CD4-positive, alpha-beta memory T cell (primary cell): ENCODE results near the gene FKBP9. TPM values are rescaled to one million over a fixed set of nuclear protein-coding genes. Genes with fewer than 3 reads are reported as not detected.
A peak's percentile ranks its signal among the peaks of the same experiment; 100 is the strongest.
"Not testable (repeated sequence)": the region's sequence is repeated elsewhere in the genome, so short reads cannot be mapped to it uniquely, and the experiment has no call there.

Source experiments
- CTCF ChIA-PET: fragments of 350-600 bp; sonication (Branson Sonifier 250); formaldehyde crosslinking; loops from one replicate; lab custom pipeline; 2021; ENCODE audit warnings: inconsistent platforms; ENCODE audit not compliant: partially characterized antibody; lab: Charles Lee
- POLR2A ChIA-PET: fragments of 350-600 bp; sonication (Branson Sonifier 250); formaldehyde crosslinking; loops from one replicate; lab custom pipeline; 2021; ENCODE audit not compliant: partially characterized antibody; lab: Charles Lee
- DNase-seq, 5 donors: peaks; one replicate each; pipeline versions ENCODE4 v3.0.0 to v3.0.0-alpha.2; 2020 to 2022; ENCODE audit warnings: mixed read lengths in 1 of 5
- H3K27ac ChIP-seq: one replicate; pipeline ENCODE4 v1.7.0; 2013; ENCODE audit warnings: low read depth, low read length
- H3K27me3 ChIP-seq: 2 replicates; pipeline ENCODE4 v1.7.0; 2013; ENCODE audit warnings: mild to moderate bottlenecking, low read length, moderate library complexity; ENCODE audit not compliant: insufficient read depth
- H3K36me3 ChIP-seq: 2 replicates; pipeline ENCODE4 v1.7.0; 2013; ENCODE audit warnings: mild to moderate bottlenecking, low read length, moderate library complexity; ENCODE audit not compliant: insufficient read depth
- H3K4me1 ChIP-seq: 2 replicates; pipeline ENCODE4 v1.7.0; 2013; ENCODE audit warnings: mild to moderate bottlenecking, low read length, moderate library complexity; ENCODE audit not compliant: insufficient read depth
- H3K4me3 ChIP-seq, 2 donors: one replicate each; pipeline ENCODE4 v1.7.0; 2013; ENCODE audit warnings: low read length in 2 of 2, mild to moderate bottlenecking in 1 of 2
- H3K9me3 ChIP-seq, 2 donors: one replicate each; pipeline ENCODE4 v1.7.0; 2013; ENCODE audit warnings: low read length in 2 of 2, control low read depth in 1 of 2; ENCODE audit not compliant: control insufficient read depth in 1 of 2
- H3K27ac Mint-ChIP-seq, 7 donors: one replicate each; pipeline ENCODE4 v1.8.0; 2020 to 2021; ENCODE audit warnings: mixed read lengths in 7 of 7, mild to moderate bottlenecking in 6 of 7, inconsistent platforms in 3 of 7, moderate library complexity in 3 of 7
- H3K27me3 Mint-ChIP-seq, 2 donors: one replicate each; pipeline ENCODE4 v1.8.0; 2020 to 2021; ENCODE audit warnings: mixed read lengths in 2 of 2
- H3K36me3 Mint-ChIP-seq, 2 donors: one replicate each; pipeline ENCODE4 v1.8.0; 2020 to 2021; ENCODE audit warnings: mixed read lengths in 2 of 2, inconsistent platforms in 1 of 2, mild to moderate bottlenecking in 1 of 2
- H3K4me1 Mint-ChIP-seq, 4 donors: one replicate each; pipeline ENCODE4 v1.8.0; 2020 to 2021; ENCODE audit warnings: mixed read lengths in 4 of 4, mild to moderate bottlenecking in 1 of 4
- H3K4me3 Mint-ChIP-seq, 8 donors: one replicate each; pipeline ENCODE4 v1.8.0; 2020 to 2021; ENCODE audit warnings: mixed read lengths in 8 of 8, mild to moderate bottlenecking in 7 of 8, moderate library complexity in 6 of 8, inconsistent platforms in 3 of 8
- H3K9me3 Mint-ChIP-seq, 8 donors: one replicate each; pipeline ENCODE4 v1.8.0; 2020 to 2021; ENCODE audit warnings: mixed read lengths in 8 of 8, mild to moderate bottlenecking in 5 of 8, inconsistent platforms in 3 of 8, moderate library complexity in 1 of 8
- intact Hi-C: fragments of 100-400 bp; cut with micrococcal nuclease; formaldehyde crosslinking; loops from one replicate; pipeline ENCODE4 v1.15.1; 2023
- polyA plus RNA-seq, 2 donors: library from polyadenylated mRNA; unstranded; fragments of 300-500 nt; fragmentation: Illumina TruSeq; gene quantifications; one replicate each; pipeline ENCODE4 v1.2.3, GENCODE V29; 2021
- total RNA-seq, 2 experiments: library from RNA; stranded (reverse); gene quantifications; one replicate each; pipeline ENCODE4 v1.2.3, GENCODE V29; 2021

The FKBP9 gene
- total and polyA plus RNA-seq, 4 experiments from 2014 or later: 0.32 to 0.35 TPM; not detected in 2

DNA sequence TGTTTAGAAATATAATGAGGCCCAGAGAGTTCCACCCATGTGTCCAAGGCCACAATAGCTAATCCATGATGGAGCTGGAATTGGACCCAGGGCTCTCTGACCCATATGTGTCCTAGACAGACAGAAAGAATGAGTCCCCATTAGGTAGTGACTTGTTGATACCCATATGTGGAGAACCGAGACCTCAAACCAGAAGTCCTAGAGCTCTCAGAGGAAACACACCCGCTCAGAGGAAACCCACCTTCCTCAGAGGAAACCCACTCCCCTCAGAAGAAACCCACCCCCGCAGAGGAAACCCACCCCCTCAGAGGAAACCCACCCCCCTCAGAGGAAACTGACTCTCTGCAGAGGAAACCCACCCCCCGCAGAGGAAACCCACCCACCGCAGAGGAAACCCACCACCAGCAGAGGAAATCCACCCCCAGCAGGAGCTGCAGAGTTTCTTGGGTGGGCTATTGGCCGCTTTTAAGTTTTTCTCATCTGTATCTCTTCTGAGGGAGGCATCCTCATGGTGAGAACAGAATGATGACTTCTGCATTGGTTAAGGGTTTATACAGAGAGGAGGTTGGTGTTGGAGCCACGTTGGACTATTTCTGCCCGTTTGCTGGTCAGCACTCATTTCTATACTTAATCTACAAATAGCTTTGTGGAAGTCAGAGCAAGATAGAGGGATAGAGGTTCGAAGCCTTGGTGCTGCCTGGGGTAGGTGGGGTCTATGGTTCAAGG is 34.9 kb downstream of the FKBP9 start:
- H3K27ac Mint-ChIP-seq: peak overlapping the region in 3 of 7 donors; percentile 3 to 54 (median 7)
- H3K4me3 ChIP-seq, H3K27me3 ChIP-seq, POLR2A ChIA-PET, H3K36me3 Mint-ChIP-seq, DNase-seq, H3K27ac ChIP-seq, H3K9me3 Mint-ChIP-seq, H3K36me3 ChIP-seq, H3K9me3 ChIP-seq, H3K4me1 ChIP-seq, CTCF ChIA-PET, H3K27me3 Mint-ChIP-seq, intact Hi-C loops: not testable (repeated sequence)
- peak overlapping the region in 4 of 8 donors; percentile 7 to 67 (median 34) for H3K4me3 Mint-ChIP-seq
- peaks cover 6 to 29% (median 16%) of the 10 kb centered on the region in 4 donors for H3K4me1 Mint-ChIP-seq

DNA sequence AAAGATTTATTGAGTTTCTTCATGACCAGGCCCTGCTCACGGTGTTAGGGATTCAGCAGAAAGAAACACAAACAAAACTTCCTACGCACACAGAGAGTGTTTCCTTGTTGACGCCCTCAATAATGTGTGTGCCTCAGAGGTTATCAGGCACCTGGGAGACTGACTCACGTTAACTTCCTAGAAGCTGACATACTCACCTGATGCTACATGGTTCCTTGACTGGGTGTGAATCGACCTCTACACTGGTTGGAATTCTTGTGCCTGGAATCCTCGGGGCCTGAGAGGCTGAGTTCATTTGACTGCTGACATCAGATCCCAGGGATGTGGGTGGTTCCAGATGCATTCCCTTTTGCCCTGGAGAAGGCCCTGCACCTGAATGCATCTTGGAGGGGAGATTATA is 35.5 kb downstream of the FKBP9 start:
- H3K36me3 ChIP-seq, H3K9me3 Mint-ChIP-seq, intact Hi-C loops, H3K36me3 Mint-ChIP-seq, H3K27me3 Mint-ChIP-seq, DNase-seq, H3K27ac ChIP-seq, H3K27me3 ChIP-seq, CTCF ChIA-PET, H3K4me1 ChIP-seq, H3K9me3 ChIP-seq, H3K4me3 ChIP-seq, POLR2A ChIA-PET: not testable (repeated sequence)
- peak overlapping the region in 3 of 7 donors; percentile 3 to 54 (median 7) for H3K27ac Mint-ChIP-seq
- H3K4me3 Mint-ChIP-seq: peak overlapping the region in 4 of 8 donors; percentile 7 to 67 (median 34)
- peaks cover 6 to 29% (median 17%) of the 10 kb centered on the region in 4 donors for H3K4me1 Mint-ChIP-seq

DNA sequence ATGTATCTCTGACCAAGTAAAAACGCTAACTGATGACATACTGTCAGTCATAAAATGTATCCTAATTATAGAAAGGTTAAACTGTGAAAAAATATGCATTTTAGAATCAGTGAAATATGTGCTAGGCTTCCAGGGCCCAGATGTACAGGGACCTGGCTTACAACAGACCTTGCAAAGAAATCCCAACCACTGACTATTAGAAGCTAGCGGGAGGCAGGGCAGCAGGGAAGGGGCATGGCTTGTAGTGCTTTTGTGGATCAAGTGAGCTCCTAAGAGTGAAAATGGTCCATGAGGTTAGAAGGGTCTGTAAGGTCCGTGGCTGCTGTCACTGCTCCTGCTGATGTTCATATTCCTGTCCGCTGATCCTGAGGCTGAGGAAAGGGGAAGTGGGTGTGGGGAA is 40.7 kb downstream of the FKBP9 start:
- H3K4me3 Mint-ChIP-seq, H3K9me3 Mint-ChIP-seq, H3K27ac Mint-ChIP-seq, H3K27me3 ChIP-seq, H3K4me3 ChIP-seq, H3K36me3 ChIP-seq, H3K4me1 ChIP-seq, H3K36me3 Mint-ChIP-seq, H3K9me3 ChIP-seq, CTCF ChIA-PET, POLR2A ChIA-PET, DNase-seq, H3K27ac ChIP-seq, intact Hi-C loops, H3K27me3 Mint-ChIP-seq: not testable (repeated sequence)
- peaks cover 5 to 24% (median 13%) of the 10 kb centered on the region in 4 donors for H3K4me1 Mint-ChIP-seq

DNA sequence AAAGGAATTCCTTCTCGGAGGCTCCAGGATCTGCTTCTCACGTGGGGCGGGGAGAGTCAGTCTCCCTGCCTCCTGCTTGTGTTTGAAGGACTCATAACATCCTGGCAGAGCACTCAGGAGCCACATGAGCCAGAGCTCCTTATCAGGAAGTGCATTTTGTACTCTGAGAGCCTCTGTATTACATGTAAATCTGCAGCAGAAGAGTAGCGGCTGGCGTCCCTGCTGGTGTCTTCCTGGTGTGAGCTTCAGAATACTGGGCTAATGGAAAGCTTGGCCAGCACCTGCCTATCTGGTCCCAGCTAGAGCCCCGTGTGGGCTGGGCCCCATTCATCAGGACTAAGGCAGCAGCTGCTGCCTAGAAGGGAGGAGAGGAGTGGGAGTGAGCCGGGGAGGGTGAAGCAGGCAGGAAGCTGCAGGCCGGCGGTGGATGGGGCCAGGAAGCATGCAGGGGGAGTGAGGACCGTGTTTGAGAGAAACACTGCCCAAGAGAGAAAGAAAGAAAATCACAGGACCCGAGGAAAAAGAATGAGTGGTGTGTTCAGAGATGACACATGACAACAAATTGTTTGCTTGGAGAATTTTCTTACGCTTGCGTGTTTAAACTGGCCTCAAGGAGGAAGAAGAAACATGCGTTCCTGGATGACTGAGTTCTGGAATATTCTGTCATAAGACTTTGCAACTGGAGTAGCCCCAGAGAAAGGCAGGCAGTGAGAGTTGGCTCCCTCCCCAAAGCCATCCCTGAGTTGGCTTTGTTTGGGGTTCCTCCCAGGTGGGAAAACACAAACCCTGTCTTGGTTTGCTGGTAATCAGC is 41.3 kb downstream of the FKBP9 start:
- H3K27ac Mint-ChIP-seq, H3K36me3 Mint-ChIP-seq: not testable (repeated sequence)

DNA sequence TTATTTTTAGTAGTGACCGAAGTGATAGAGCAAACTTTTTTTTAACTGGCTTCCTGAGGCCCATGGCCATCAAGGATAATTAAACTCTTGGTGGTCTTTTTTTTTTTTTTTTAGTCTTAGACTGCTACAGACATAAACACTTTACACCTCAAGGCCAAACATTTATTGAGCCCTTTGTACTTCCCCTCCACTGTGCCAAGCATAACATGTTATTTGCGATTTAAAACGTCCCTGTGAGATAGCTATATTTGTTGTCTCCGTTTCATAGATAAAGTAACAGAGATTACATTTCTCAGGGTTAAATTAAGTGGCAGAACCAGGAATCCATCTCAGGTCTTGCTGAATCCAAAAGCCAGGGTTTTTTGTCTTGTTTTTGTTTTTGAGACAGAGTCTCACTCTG is 42.1 kb downstream of the FKBP9 start:
- POLR2A ChIA-PET, H3K27ac Mint-ChIP-seq, H3K27ac ChIP-seq, intact Hi-C loops, H3K36me3 ChIP-seq, H3K27me3 ChIP-seq, H3K36me3 Mint-ChIP-seq, H3K4me3 ChIP-seq, H3K4me1 ChIP-seq, H3K4me3 Mint-ChIP-seq, H3K27me3 Mint-ChIP-seq, H3K9me3 Mint-ChIP-seq, H3K9me3 ChIP-seq, DNase-seq: not testable (repeated sequence)
- peaks cover 3 to 19% (median 10%) of the 10 kb centered on the region in 4 donors for H3K4me1 Mint-ChIP-seq
- CTCF ChIA-PET: interaction anchor here (0.6 kb wide), 1 partner anchor 109 kb away, joined by 3 read pairs; no protein-coding TSS in a partner anchor

More for the DNA sequence above, 41.3 kb downstream of the FKBP9 start:
- H3K36me3 ChIP-seq, H3K27me3 ChIP-seq, H3K27me3 Mint-ChIP-seq, H3K9me3 Mint-ChIP-seq, H3K9me3 ChIP-seq, intact Hi-C loops, H3K4me3 ChIP-seq, CTCF ChIA-PET, H3K27ac ChIP-seq, POLR2A ChIA-PET, H3K4me1 ChIP-seq: not testable (repeated sequence)
- Mint-ChIP-seq H3K4me3 (peak overlapping the region in 2 of 8 donors; percentile 48 to 51), H3K4me1 (peaks cover 3 to 19% (median 10%) of the 10 kb centered on the region in 4 donors)
- DNase-seq: peak in 1 of 5 donors; percentile 4

DNA sequence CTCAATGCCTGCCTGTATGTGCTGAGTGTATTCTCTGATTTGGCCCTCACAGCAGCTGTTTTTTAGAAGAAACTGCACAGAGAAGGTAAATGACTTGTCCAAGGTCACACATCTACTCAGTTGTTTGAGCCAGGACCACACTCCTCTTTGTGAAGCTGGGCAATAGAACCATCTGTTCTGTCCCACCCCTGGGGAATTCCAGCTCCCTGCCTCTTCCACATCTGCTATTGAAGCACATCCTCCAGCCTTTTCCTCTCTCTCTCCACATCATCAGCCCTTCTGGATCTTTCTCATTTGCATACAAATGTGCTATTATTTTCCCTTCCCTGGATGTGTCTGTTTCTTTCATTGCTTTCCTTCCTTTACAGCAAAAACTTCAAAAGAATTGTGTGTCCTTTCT is 45.9 kb downstream of the FKBP9 start:
- H3K27me3 Mint-ChIP-seq, intact Hi-C loops, H3K9me3 Mint-ChIP-seq, H3K27me3 ChIP-seq, POLR2A ChIA-PET, H3K4me3 ChIP-seq, H3K9me3 ChIP-seq, H3K36me3 ChIP-seq, H3K27ac ChIP-seq, H3K4me3 Mint-ChIP-seq, DNase-seq, H3K27ac Mint-ChIP-seq, H3K4me1 ChIP-seq, CTCF ChIA-PET, H3K36me3 Mint-ChIP-seq: not testable (repeated sequence)
- H3K4me1 Mint-ChIP-seq: peaks cover 3 to 15% (median 8%) of the 10 kb centered on the region in 4 donors

DNA sequence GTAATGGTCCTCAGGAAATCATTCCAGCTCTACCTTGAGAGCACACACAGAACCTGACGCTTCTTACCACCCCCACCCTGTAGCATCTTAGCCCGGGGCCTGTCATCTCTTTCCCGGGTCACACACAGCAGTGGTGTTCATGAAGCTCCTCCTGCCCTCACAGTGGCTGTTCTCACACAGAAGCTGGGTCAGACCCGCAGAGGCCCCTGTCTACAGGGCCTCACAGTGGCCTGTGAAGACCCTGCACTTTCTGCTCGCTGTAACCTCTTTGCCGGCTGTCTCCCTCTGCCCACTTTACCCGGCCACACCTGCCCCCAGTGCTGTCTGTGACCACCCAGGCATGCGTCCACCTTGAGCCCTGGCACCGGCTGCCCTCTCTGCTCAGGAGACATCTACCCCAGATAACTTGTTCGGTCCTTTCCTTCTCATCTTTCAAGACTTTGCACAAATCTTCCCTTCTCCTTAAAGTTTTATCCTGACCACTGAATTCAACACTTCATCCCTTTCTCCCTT is 46.9 kb downstream of the FKBP9 start:
- peak overlapping the region in 1 of 7 donors; percentile 3 for H3K27ac Mint-ChIP-seq
- not testable (repeated sequence) for H3K4me1 Mint-ChIP-seq

More for the DNA sequence above, 46.9 kb downstream of the FKBP9 start:
- H3K27me3 ChIP-seq, H3K4me1 ChIP-seq, POLR2A ChIA-PET, H3K4me3 Mint-ChIP-seq, H3K9me3 ChIP-seq, intact Hi-C loops, DNase-seq, H3K27ac ChIP-seq, H3K4me3 ChIP-seq, H3K36me3 Mint-ChIP-seq, H3K27me3 Mint-ChIP-seq, H3K9me3 Mint-ChIP-seq, H3K36me3 ChIP-seq: not testable (repeated sequence)
- CTCF ChIA-PET: interaction anchor here (1.4 kb wide), 1 partner anchor 104 kb away, joined by 3 read pairs; no protein-coding TSS in a partner anchor
